ENCODE data around the gene CYBA.

CYBA gene

GRCh38 chr16:88631384-88631783 lies 19.5 kb downstream of the CYBA start:
- H3K9me3 ChIP-seq (ENCODE audit: control insufficient read depth in 1 of 2, low read length in 2 of 2), result no peaks in the 10 kb centered on the region
- H3K4me3 ChIP-seq (ENCODE audit: low read depth in 1 of 2, low read length in 2 of 2), result no peak overlapping the region
- no peak overlapping the region for H3K27ac ChIP-seq (ENCODE audit: low read depth, low read length)
- H3K4me1 ChIP-seq (ENCODE audit: control insufficient read depth in 1 of 2, insufficient read depth in 2 of 2, low read length in 2 of 2), result peaks cover 5 to 21% of the 10 kb centered on the region in 2 donors
- peaks cover 0 to 4% of the 10 kb centered on the region in 2 donors for H3K27me3 ChIP-seq (ENCODE audit: control insufficient read depth in 1 of 2, insufficient read depth in 2 of 2, low read length in 2 of 2)
- peaks cover 7 to 47% of the 10 kb centered on the region in 2 donors for H3K36me3 ChIP-seq (ENCODE audit: control insufficient read depth in 1 of 2, insufficient read depth in 2 of 2, low read length in 2 of 2)
- no peak overlapping the region for H3K9ac ChIP-seq (ENCODE audit: low read depth in 1 of 2, low read length in 2 of 2)

DNA sequence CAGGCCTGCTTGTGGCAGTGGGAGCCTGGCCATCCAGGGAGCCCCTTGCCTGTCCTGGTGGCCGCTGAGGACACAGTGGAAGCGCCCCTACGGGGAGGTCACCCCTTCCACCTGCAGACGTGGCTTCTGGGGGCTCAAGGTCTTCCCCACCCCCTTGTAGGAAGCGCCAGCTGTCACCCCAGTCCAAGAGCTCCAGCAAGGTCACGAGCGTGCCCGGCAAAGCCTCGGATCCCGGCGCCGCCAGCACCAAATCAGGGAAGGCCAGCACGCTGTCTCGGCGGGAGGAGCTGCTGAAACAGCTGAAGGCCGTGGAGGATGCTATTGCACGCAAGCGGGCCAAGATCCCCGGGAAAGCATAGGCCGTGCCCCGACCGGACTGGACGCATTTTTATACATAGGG lies 19.9 kb downstream of the CYBA start:
- peaks cover 7 to 49% of the 10 kb centered on the region in 2 donors for H3K36me3 ChIP-seq (ENCODE audit: control insufficient read depth in 1 of 2, insufficient read depth in 2 of 2, low read length in 2 of 2)
- H3K4me1 ChIP-seq (ENCODE audit: control insufficient read depth in 1 of 2, insufficient read depth in 2 of 2, low read length in 2 of 2), result peaks cover 5 to 21% of the 10 kb centered on the region in 2 donors
- H3K4me3 ChIP-seq (ENCODE audit: low read depth in 1 of 2, low read length in 2 of 2), result no peak overlapping the region
- H3K9me3 ChIP-seq (ENCODE audit: control insufficient read depth in 1 of 2, low read length in 2 of 2), result no peaks in the 10 kb centered on the region
- H3K27ac ChIP-seq (ENCODE audit: low read depth, low read length), result no peak overlapping the region
- H3K9ac ChIP-seq (ENCODE audit: low read depth in 1 of 2, low read length in 2 of 2), result no peak overlapping the region
- peaks cover 0 to 3% of the 10 kb centered on the region in 2 donors for H3K27me3 ChIP-seq (ENCODE audit: control insufficient read depth in 1 of 2, insufficient read depth in 2 of 2, low read length in 2 of 2)

DNA sequence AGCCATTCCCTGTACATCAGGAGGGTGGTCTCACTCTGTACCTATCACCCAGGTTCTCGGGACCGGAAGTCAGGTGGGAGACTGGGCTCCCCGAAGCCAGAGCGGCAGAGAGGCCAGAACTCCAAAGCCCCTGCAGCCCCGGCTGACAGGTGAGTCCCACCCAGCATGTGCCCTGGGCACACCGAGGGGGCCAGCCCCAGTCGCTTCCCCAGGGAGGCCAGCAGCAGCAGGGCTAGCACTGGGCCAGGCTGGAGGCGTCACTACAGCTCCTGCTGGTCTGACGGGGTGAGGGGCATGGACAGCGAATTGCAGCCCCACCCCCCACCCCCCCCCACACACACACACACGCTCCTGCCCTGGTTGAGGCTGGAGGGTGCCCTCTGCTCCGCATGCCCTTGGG lies 20.4 kb downstream of the CYBA start:
- Histone ChIP-seq H3K27ac (ENCODE audit: low read depth, low read length) (no peak overlapping the region), H3K4me3 (ENCODE audit: low read depth in 1 of 2, low read length in 2 of 2) (no peak overlapping the region), H3K9ac (ENCODE audit: low read depth in 1 of 2, low read length in 2 of 2) (no peak overlapping the region), H3K27me3 (ENCODE audit: control insufficient read depth in 1 of 2, insufficient read depth in 2 of 2, low read length in 2 of 2) (no peaks in the 10 kb centered on the region), H3K36me3 (ENCODE audit: control insufficient read depth in 1 of 2, insufficient read depth in 2 of 2, low read length in 2 of 2) (peaks cover 7 to 54% of the 10 kb centered on the region in 2 donors), H3K9me3 (ENCODE audit: control insufficient read depth in 1 of 2, low read length in 2 of 2) (no peaks in the 10 kb centered on the region), H3K4me1 (ENCODE audit: control insufficient read depth in 1 of 2, insufficient read depth in 2 of 2, low read length in 2 of 2) (peaks cover 5 to 21% of the 10 kb centered on the region in 2 donors)

DNA sequence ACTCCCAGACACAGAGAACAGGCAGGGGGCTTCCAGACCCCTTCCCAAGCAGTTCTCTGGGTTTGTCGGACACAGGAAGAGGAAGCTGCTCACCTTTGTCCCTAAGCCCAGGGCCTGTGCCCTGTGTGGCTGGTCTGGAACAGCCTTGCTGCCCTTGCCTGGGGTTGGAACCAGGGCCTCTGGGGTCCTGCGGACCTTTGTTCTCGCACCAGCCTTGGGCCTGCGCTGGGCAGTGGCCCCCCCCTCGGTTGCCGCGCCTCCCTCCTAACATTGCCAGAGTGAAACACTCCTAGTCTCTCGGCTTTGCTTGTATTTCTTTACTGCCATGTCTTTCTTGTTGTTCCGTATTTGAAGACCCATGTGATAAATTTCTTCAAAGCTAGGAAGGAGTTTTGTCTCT lies 21.0 kb downstream of the CYBA start:
- H3K4me1 ChIP-seq (ENCODE audit: control insufficient read depth in 1 of 2, insufficient read depth in 2 of 2, low read length in 2 of 2), result peaks cover 5 to 16% of the 10 kb centered on the region in 2 donors
- H3K9ac ChIP-seq (ENCODE audit: low read depth in 1 of 2, low read length in 2 of 2), result no peak overlapping the region
- H3K36me3 ChIP-seq (ENCODE audit: control insufficient read depth in 1 of 2, insufficient read depth in 2 of 2, low read length in 2 of 2), result peaks cover 11 to 60% of the 10 kb centered on the region in 2 donors
- no peak overlapping the region for H3K4me3 ChIP-seq (ENCODE audit: low read depth in 1 of 2, low read length in 2 of 2)
- no peaks in the 10 kb centered on the region for H3K27me3 ChIP-seq (ENCODE audit: control insufficient read depth in 1 of 2, insufficient read depth in 2 of 2, low read length in 2 of 2)
- H3K27ac ChIP-seq (ENCODE audit: low read depth, low read length), result no peak overlapping the region
- no peaks in the 10 kb centered on the region for H3K9me3 ChIP-seq (ENCODE audit: control insufficient read depth in 1 of 2, low read length in 2 of 2)

- Histone ChIP-seq H3K36me3 (ENCODE audit: control insufficient read depth in 1 of 2, insufficient read depth in 2 of 2, low read length in 2 of 2) (peaks cover 16 to 72% of the 10 kb centered on the region in 2 donors), H3K9ac (ENCODE audit: low read depth in 1 of 2, low read length in 2 of 2) (no peak overlapping the region), H3K4me1 (ENCODE audit: control insufficient read depth in 1 of 2, insufficient read depth in 2 of 2, low read length in 2 of 2) (peaks cover under 1 to 4% of the 10 kb centered on the region in 2 donors), H3K4me3 (ENCODE audit: low read depth in 1 of 2, low read length in 2 of 2) (no peak overlapping the region), H3K27ac (ENCODE audit: low read depth, low read length) (no peak overlapping the region), H3K27me3 (ENCODE audit: control insufficient read depth in 1 of 2, insufficient read depth in 2 of 2, low read length in 2 of 2) (no peaks in the 10 kb centered on the region), H3K9me3 (ENCODE audit: control insufficient read depth in 1 of 2, low read length in 2 of 2) (no peaks in the 10 kb centered on the region)
Observed at GRCh38 chr16:88628512-88628974, 22.3 kb downstream of the CYBA start.

GRCh38 chr16:88627531-88628411 lies 23.1 kb downstream of the CYBA start:
- Histone ChIP-seq H3K36me3 (ENCODE audit: control insufficient read depth in 1 of 2, insufficient read depth in 2 of 2, low read length in 2 of 2) (peaks cover 23 to 77% of the 10 kb centered on the region in 2 donors), H3K9ac (ENCODE audit: low read depth in 1 of 2, low read length in 2 of 2) (no peak overlapping the region), H3K4me1 (ENCODE audit: control insufficient read depth in 1 of 2, insufficient read depth in 2 of 2, low read length in 2 of 2) (no peaks in the 10 kb centered on the region), H3K27ac (ENCODE audit: low read depth, low read length) (no peak overlapping the region), H3K9me3 (ENCODE audit: control insufficient read depth in 1 of 2, low read length in 2 of 2) (no peaks in the 10 kb centered on the region), H3K4me3 (ENCODE audit: low read depth in 1 of 2, low read length in 2 of 2) (no peak overlapping the region), H3K27me3 (ENCODE audit: control insufficient read depth in 1 of 2, insufficient read depth in 2 of 2, low read length in 2 of 2) (no peaks in the 10 kb centered on the region)

DNA sequence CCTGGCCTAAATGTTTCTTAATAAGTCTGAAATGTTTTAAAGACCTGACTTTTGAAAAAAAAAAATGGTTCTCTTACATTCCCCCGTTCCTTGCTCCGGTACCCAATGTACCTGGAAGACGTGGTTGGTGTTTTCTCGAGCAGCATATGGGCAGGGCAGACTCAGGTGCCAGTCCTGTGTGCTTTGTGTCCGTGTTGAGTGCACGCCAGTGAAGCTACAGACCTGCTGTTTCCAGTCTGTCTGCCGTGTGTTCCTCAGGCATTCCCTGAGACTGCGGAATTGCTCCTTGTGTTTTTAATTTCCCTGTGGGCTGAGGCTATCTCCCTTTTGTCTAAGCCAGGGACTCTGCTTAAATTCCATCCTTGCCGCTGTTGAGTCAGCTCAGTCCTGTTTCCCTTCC lies 24.2 kb downstream of the CYBA start:
- H3K9me3 ChIP-seq (ENCODE audit: control insufficient read depth in 1 of 2, low read length in 2 of 2), result no peaks in the 10 kb centered on the region
- H3K36me3 ChIP-seq (ENCODE audit: control insufficient read depth in 1 of 2, insufficient read depth in 2 of 2, low read length in 2 of 2), result peaks cover 31 to 84% of the 10 kb centered on the region in 2 donors

DNA sequence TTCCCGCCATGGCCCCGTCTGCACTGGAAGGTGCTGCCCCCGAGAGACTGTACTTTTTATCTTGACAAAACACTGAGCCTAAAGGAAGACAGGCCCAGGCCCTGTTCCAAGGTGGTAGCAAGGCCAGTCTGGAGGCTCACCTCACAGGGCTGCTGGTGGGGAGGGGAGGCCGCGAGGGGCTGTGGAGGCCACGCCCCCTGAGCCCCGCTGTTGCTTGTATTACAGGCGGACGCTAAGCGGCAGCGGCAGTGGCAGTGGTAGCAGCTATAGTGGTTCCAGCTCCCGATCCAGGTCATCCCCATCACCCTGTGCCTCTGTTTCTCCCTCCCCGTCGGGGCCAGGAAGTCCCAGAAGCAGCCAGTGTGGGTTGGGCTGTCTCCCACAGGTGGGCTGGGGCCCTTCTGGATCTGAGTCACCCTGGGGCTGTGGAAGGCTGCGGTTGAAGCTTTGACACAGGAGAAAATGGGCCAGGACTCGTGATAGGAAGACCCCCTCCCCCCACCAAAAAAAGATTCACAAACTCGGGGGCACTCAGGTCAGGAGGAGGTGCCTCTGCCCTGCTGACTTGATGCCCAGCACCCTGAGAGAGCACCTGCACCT lies 25.8 kb downstream of the CYBA start:
- no peaks in the 10 kb centered on the region for H3K27me3 ChIP-seq (ENCODE audit: control insufficient read depth in 1 of 2, insufficient read depth in 2 of 2, low read length in 2 of 2)
- peaks cover 0 to 5% of the 10 kb centered on the region in 2 donors for H3K4me1 ChIP-seq (ENCODE audit: control insufficient read depth in 1 of 2, insufficient read depth in 2 of 2, low read length in 2 of 2)
- no peak overlapping the region for H3K4me3 ChIP-seq (ENCODE audit: low read depth in 1 of 2, low read length in 2 of 2)
- H3K9ac ChIP-seq (ENCODE audit: low read depth in 1 of 2, low read length in 2 of 2), result no peak overlapping the region
- H3K36me3 ChIP-seq (ENCODE audit: control insufficient read depth in 1 of 2, insufficient read depth in 2 of 2, low read length in 2 of 2), result peaks cover 31 to 75% of the 10 kb centered on the region in 2 donors
- no peak overlapping the region for H3K27ac ChIP-seq (ENCODE audit: low read depth, low read length)
- H3K9me3 ChIP-seq (ENCODE audit: control insufficient read depth in 1 of 2, low read length in 2 of 2), result no peaks in the 10 kb centered on the region

More for the DNA sequence above, 24.2 kb downstream of the CYBA start:
- Histone ChIP-seq H3K27me3 (ENCODE audit: control insufficient read depth in 1 of 2, insufficient read depth in 2 of 2, low read length in 2 of 2) (no peaks in the 10 kb centered on the region), H3K9ac (ENCODE audit: low read depth in 1 of 2, low read length in 2 of 2) (no peak overlapping the region), H3K4me3 (ENCODE audit: low read depth in 1 of 2, low read length in 2 of 2) (no peak overlapping the region), H3K4me1 (ENCODE audit: control insufficient read depth in 1 of 2, insufficient read depth in 2 of 2, low read length in 2 of 2) (no peaks in the 10 kb centered on the region), H3K27ac (ENCODE audit: low read depth, low read length) (no peak overlapping the region)

GRCh38 chr16:88624481-88624880 lies 26.4 kb downstream of the CYBA start:
- peaks cover 0 to 11% of the 10 kb centered on the region in 2 donors for H3K4me1 ChIP-seq (ENCODE audit: control insufficient read depth in 1 of 2, insufficient read depth in 2 of 2, low read length in 2 of 2)
- H3K27me3 ChIP-seq (ENCODE audit: control insufficient read depth in 1 of 2, insufficient read depth in 2 of 2, low read length in 2 of 2), result no peaks in the 10 kb centered on the region
- H3K4me3 ChIP-seq (ENCODE audit: low read depth in 1 of 2, low read length in 2 of 2), result no peak overlapping the region
- H3K36me3 ChIP-seq (ENCODE audit: control insufficient read depth in 1 of 2, insufficient read depth in 2 of 2, low read length in 2 of 2), result peaks cover 31 to 75% of the 10 kb centered on the region in 2 donors
- H3K9ac ChIP-seq (ENCODE audit: low read depth in 1 of 2, low read length in 2 of 2), result no peak overlapping the region
- H3K9me3 ChIP-seq (ENCODE audit: control insufficient read depth in 1 of 2, low read length in 2 of 2), result no peaks in the 10 kb centered on the region
- H3K27ac ChIP-seq (ENCODE audit: low read depth, low read length), result no peak overlapping the region

DNA sequence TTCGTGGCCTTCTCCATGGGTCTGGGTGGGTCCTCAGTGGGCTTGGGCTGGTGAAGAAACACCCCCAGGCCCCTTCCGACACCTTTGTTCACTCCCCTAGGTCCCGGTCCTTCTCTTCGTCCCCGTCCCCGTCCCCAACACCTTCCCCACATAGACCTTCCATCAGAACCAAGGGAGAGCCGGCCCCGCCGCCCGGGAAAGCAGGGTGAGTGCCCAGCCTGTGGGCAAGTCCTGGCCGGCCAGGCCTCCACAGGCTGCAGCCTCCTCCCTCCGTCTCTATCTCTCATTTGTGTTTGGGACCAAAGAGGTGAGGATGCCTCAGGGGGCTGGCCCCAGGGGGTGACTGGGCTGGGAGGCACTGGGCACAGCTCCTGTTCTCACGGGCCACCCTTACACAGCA lies 27.0 kb downstream of the CYBA start:
- no peak overlapping the region for H3K4me3 ChIP-seq (ENCODE audit: low read depth in 1 of 2, low read length in 2 of 2)
- no peak overlapping the region for H3K9ac ChIP-seq (ENCODE audit: low read depth in 1 of 2, low read length in 2 of 2)
- H3K27ac ChIP-seq (ENCODE audit: low read depth, low read length), result no peak overlapping the region
- no peaks in the 10 kb centered on the region for H3K9me3 ChIP-seq (ENCODE audit: control insufficient read depth in 1 of 2, low read length in 2 of 2)
- no peaks in the 10 kb centered on the region for H3K27me3 ChIP-seq (ENCODE audit: control insufficient read depth in 1 of 2, insufficient read depth in 2 of 2, low read length in 2 of 2)
- H3K36me3 ChIP-seq (ENCODE audit: control insufficient read depth in 1 of 2, insufficient read depth in 2 of 2, low read length in 2 of 2), result peaks cover 31 to 78% of the 10 kb centered on the region in 2 donors
- peaks cover 5 to 16% of the 10 kb centered on the region in 2 donors for H3K4me1 ChIP-seq (ENCODE audit: control insufficient read depth in 1 of 2, insufficient read depth in 2 of 2, low read length in 2 of 2)

All from duodenal mucosa (tissue), 2 donors.